ENCODE measurements around the gene OR10H1.
"Not testable (repeated sequence)": the region's sequence is repeated elsewhere in the genome, so short reads cannot be mapped to it uniquely, and the experiment has no call there.

Gene OR10H1, protein sequence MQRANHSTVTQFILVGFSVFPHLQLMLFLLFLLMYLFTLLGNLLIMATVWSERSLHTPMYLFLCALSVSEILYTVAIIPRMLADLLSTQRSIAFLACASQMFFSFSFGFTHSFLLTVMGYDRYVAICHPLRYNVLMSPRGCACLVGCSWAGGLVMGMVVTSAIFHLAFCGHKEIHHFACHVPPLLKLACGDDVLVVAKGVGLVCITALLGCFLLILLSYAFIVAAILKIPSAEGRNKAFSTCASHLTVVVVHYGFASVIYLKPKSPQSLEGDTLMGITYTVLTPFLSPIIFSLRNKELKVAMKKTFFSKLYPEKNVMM

DNA sequence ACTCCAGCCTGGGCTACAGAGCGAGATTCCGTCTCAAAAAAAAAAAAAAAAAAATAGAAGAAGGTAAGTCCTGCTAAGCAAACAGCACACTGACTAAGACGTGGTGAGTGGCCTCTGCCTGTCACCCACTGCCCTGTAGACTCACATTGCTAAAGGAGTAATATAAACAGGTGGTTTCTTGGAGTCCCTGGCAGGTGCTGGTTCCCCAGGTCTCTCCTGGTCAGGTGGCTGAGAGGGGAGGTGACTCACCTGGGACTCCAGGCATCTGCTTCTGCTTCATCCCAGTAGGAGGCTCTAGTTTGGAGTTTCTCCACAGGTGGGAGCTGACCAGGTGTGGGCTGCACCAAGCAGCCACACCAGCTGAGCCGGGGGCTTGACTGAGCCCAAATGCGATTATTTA, at the start of gene OR10H1:
OR10H1 (minus strand) TSS at position 359 of the 400 bp plus-strand sequence. CDS start 7,627 bp downstream, outside the sequence.
- H3K27ac Mint-ChIP-seq (ENCODE audit: low read depth) = no peak within 1 kb of the TSS
- peaks cover 26% of the 10 kb centered on the region for H3K4me1 Mint-ChIP-seq
- no peak for ATAC-seq (replicated peaks; ENCODE audit: extremely low read depth, poor library complexity, severe bottlenecking)
- H3K4me3 Mint-ChIP-seq = no peak within 1 kb of the TSS
- H3K27me3 Mint-ChIP-seq = peaks cover 19% of the 10 kb centered on the region
- peaks cover 2% of the 10 kb centered on the region for H3K36me3 Mint-ChIP-seq (ENCODE audit: insufficient read depth)
- no peaks in the 10 kb centered on the region for H3K9me3 Mint-ChIP-seq
- DNase-seq (ENCODE audit: low spot score in 2 of 2) = no peak

- ATAC-seq (replicated peaks; ENCODE audit: extremely low read depth, poor library complexity, severe bottlenecking) (no peak), DNase-seq (ENCODE audit: low spot score in 2 of 2) (no peak)
- no peak overlapping the region for H3K4me3 Mint-ChIP-seq
- H3K36me3 Mint-ChIP-seq (ENCODE audit: insufficient read depth) = peaks cover 2% of the 10 kb centered on the region
- H3K9me3 Mint-ChIP-seq = no peaks in the 10 kb centered on the region
- H3K4me1 Mint-ChIP-seq = peaks cover 8% of the 10 kb centered on the region
- H3K27ac Mint-ChIP-seq (ENCODE audit: low read depth) = no peak overlapping the region
- peaks cover 19% of the 10 kb centered on the region for H3K27me3 Mint-ChIP-seq
These were observed 49.4 kb upstream of the OR10H1 start for GRCh38 chr19:15864824-15865223.

- peaks cover 10% of the 10 kb centered on the region for H3K27me3 Mint-ChIP-seq
- no peak for ATAC-seq (replicated peaks; ENCODE audit: extremely low read depth, poor library complexity, severe bottlenecking)
- DNase-seq (ENCODE audit: low spot score in 2 of 2) = no peak
These were observed 47.8 kb upstream of the OR10H1 start for GRCh38 chr19:15863272-15863671.

GRCh38 chr19:15862444-15862843, 47.0 kb upstream of the OR10H1 start:
- H3K9me3 Mint-ChIP-seq = no peaks in the 10 kb centered on the region
- no peaks in the 10 kb centered on the region for H3K4me1 Mint-ChIP-seq
- H3K27ac Mint-ChIP-seq (ENCODE audit: low read depth) = no peak overlapping the region
- H3K4me3 Mint-ChIP-seq = no peak overlapping the region
- no peak for DNase-seq (ENCODE audit: low spot score in 2 of 2)
- ATAC-seq (replicated peaks; ENCODE audit: extremely low read depth, poor library complexity, severe bottlenecking) = no peak
- H3K27me3 Mint-ChIP-seq = peaks cover 10% of the 10 kb centered on the region
- H3K36me3 Mint-ChIP-seq (ENCODE audit: insufficient read depth) = peaks cover 2% of the 10 kb centered on the region

More at GRCh38 chr19:15863272-15863671, 47.8 kb upstream of the OR10H1 start:
- Mint-ChIP-seq H3K4me3 (no peak overlapping the region), H3K4me1 (no peaks in the 10 kb centered on the region), H3K36me3 (ENCODE audit: insufficient read depth) (peaks cover 2% of the 10 kb centered on the region), H3K27ac (ENCODE audit: low read depth) (no peak overlapping the region), H3K9me3 (no peaks in the 10 kb centered on the region)

DNA sequence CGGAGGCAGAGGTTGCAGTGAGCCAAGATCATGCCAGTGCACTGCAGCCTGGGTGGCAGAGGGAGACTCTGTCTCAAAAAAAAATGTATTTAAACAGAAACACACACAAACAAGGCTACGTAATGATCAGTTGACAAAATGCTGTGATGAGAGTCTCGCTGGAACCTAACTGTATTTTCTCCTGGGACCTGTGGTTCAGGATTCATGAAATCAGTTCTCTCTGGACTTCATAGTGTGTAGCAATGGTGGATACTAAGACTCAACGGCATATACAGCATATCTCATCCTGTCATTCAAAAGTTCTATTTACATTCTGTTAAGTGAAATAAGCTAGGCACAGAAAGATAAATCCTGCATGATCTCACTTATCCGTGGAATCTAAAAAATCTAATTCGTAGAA, 45.1 kb upstream of the OR10H1 start:
- H3K36me3 Mint-ChIP-seq (ENCODE audit: insufficient read depth) = peaks cover 2% of the 10 kb centered on the region
- no peaks in the 10 kb centered on the region for H3K9me3 Mint-ChIP-seq
- ATAC-seq (replicated peaks; ENCODE audit: extremely low read depth, poor library complexity, severe bottlenecking) (no peak), DNase-seq (ENCODE audit: low spot score in 2 of 2) (no peak)
- no peak overlapping the region for H3K27ac Mint-ChIP-seq (ENCODE audit: low read depth)
- peaks cover 10% of the 10 kb centered on the region for H3K27me3 Mint-ChIP-seq
- no peaks in the 10 kb centered on the region for H3K4me1 Mint-ChIP-seq
- H3K4me3 Mint-ChIP-seq = no peak overlapping the region

DNA sequence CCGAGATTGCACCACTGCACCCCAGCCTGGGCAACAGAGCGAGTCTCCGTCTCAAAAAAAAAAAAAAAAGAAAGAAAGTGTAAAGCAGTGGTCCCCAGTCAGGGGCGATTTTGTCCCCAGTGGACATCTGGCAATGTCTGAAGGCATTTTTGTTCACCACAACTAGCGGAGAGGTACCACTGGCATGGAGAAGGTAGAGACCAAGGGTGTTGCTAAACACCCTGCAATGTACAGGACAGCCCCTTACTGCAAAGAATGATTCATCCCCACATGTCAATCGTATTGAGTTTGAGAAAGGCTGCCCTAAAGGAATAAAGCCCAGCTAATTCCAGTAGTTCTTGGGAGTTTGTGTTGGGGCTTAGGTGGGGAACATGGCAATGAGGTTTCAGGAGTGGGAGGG, 43.7 kb upstream of the OR10H1 start:
- Mint-ChIP-seq H3K4me1 (no peaks in the 10 kb centered on the region), H3K4me3 (no peak overlapping the region)

DNA sequence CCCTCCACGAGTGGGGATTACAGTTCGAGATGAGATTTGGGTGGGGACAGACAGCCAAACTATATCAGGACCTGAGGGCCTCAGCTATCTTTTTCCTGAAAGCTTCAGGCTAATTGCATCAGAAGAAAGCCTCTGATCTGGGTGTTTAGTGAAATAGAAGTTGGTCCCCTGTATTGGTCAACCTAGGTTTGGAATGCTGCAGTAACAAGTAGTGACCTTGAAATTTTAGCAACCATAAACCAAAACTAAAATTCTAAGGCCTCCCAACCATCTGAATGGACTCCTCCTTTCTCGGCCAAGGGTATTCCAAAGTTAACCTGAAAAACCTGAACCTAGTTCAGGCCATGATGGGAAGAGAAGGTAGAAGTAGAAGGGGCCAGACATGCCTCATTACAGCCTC, 34.9 kb upstream of the OR10H1 start:
- no peak for DNase-seq (ENCODE audit: low spot score in 2 of 2)
- Mint-ChIP-seq H3K36me3 (ENCODE audit: insufficient read depth) (no peaks in the 10 kb centered on the region), H3K27me3 (peaks cover 7% of the 10 kb centered on the region), H3K9me3 (no peaks in the 10 kb centered on the region), H3K4me1 (peaks cover 10% of the 10 kb centered on the region), H3K27ac (ENCODE audit: low read depth) (no peak overlapping the region), H3K4me3 (no peak overlapping the region)
- ATAC-seq (replicated peaks; ENCODE audit: extremely low read depth, poor library complexity, severe bottlenecking) = no peak

More for the DNA sequence above, 43.7 kb upstream of the OR10H1 start:
- H3K36me3 Mint-ChIP-seq (ENCODE audit: insufficient read depth) = peaks cover 2% of the 10 kb centered on the region
- no peak for ATAC-seq (replicated peaks; ENCODE audit: extremely low read depth, poor library complexity, severe bottlenecking)
- no peak overlapping the region for H3K27ac Mint-ChIP-seq (ENCODE audit: low read depth)
- no peak for DNase-seq (ENCODE audit: low spot score in 2 of 2)
- peaks cover 10% of the 10 kb centered on the region for H3K27me3 Mint-ChIP-seq
- no peaks in the 10 kb centered on the region for H3K9me3 Mint-ChIP-seq

GRCh38 chr19:15846923-15847322, 31.5 kb upstream of the OR10H1 start:
- Mint-ChIP-seq H3K27me3 (no peaks in the 10 kb centered on the region), H3K4me1 (peaks cover 36% of the 10 kb centered on the region), H3K4me3 (no peak overlapping the region), H3K9me3 (no peaks in the 10 kb centered on the region), H3K27ac (ENCODE audit: low read depth) (no peak overlapping the region), H3K36me3 (ENCODE audit: insufficient read depth) (peaks cover 2% of the 10 kb centered on the region)
- DNase-seq (ENCODE audit: low spot score in 2 of 2) (no peak), ATAC-seq (replicated peaks; ENCODE audit: extremely low read depth, poor library complexity, severe bottlenecking) (no peak)

DNA sequence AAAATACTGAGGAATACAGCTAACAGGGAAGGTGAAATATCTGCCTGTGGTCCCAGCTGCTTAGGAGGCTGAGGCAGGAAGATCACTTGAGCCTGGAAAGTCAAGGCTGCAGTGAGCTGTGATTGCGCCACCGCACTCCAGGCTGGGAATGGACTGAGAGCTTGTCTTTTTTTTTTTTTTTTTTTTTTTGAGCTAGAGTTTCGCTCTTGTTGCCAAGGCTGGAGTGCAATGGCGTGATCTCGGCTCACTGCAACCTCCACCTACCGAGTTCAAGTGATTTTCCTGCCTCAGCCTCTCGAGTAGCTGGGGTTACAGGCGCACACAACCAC, 28.4 kb upstream of the OR10H1 start:
- H3K9me3 Mint-ChIP-seq; H3K36me3 Mint-ChIP-seq (ENCODE audit: insufficient read depth); DNase-seq (ENCODE audit: low spot score in 2 of 2); H3K27me3 Mint-ChIP-seq: not testable (repeated sequence)
- H3K27ac Mint-ChIP-seq (ENCODE audit: low read depth) = peak overlapping the region; percentile 17
- peaks cover 36% of the 10 kb centered on the region for H3K4me1 Mint-ChIP-seq
- ATAC-seq (replicated peaks; ENCODE audit: extremely low read depth, poor library complexity, severe bottlenecking) = peak; percentile 16
- peak overlapping the region; percentile 19 for H3K4me3 Mint-ChIP-seq

- Mint-ChIP-seq H3K9me3 (no peaks in the 10 kb centered on the region), H3K4me1 (peaks cover 36% of the 10 kb centered on the region), H3K36me3 (ENCODE audit: insufficient read depth) (peaks cover 2% of the 10 kb centered on the region), H3K27me3 (no peaks in the 10 kb centered on the region), H3K27ac (ENCODE audit: low read depth) (peak overlapping the region; percentile 17), H3K4me3 (peak overlapping the region; percentile 19)
- ATAC-seq (replicated peaks; ENCODE audit: extremely low read depth, poor library complexity, severe bottlenecking) (no peak), DNase-seq (ENCODE audit: low spot score in 2 of 2) (no peak)
These were observed 27.9 kb upstream of the OR10H1 start for GRCh38 chr19:15843203-15843893.

GRCh38 chr19:15841875-15842569, 26.6 kb upstream of the OR10H1 start:
- Mint-ChIP-seq H3K4me1 (peaks cover 43% of the 10 kb centered on the region), H3K9me3 (no peaks in the 10 kb centered on the region), H3K27ac (ENCODE audit: low read depth) (no peak overlapping the region), H3K4me3 (no peak overlapping the region), H3K27me3 (no peaks in the 10 kb centered on the region), H3K36me3 (ENCODE audit: insufficient read depth) (peaks cover 3% of the 10 kb centered on the region)
- DNase-seq (ENCODE audit: low spot score in 2 of 2) (no peak), ATAC-seq (replicated peaks; ENCODE audit: extremely low read depth, poor library complexity, severe bottlenecking) (no peak)

DNA sequence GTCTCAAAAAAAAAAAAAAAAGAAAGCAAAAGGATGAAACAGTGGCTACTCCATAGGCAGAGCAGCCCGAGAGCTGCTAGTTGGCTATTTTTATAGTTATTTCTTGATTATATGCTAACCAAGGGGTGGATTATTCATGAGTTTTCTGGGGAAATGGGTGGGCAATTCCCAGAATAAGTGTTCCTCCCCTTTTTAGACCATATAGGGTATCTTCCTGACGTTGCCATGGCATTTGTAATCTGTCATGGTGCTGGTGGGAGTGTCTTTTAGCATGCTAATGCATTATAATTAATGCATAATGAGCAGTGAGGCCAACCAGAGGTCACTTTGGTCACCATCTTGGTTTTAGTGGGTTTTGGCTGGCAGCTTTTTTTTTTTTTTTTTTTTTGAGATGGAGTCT, 25.4 kb upstream of the OR10H1 start:
- Mint-ChIP-seq H3K27ac (ENCODE audit: low read depth) (no peak overlapping the region), H3K36me3 (ENCODE audit: insufficient read depth) (peaks cover 11% of the 10 kb centered on the region), H3K4me3 (no peak overlapping the region), H3K9me3 (no peaks in the 10 kb centered on the region), H3K4me1 (peaks cover 45% of the 10 kb centered on the region), H3K27me3 (no peaks in the 10 kb centered on the region)
- DNase-seq (ENCODE audit: low spot score in 2 of 2) = no peak
- ATAC-seq (replicated peaks; ENCODE audit: extremely low read depth, poor library complexity, severe bottlenecking) = no peak

- H3K27me3 Mint-ChIP-seq; ATAC-seq (replicated peaks; ENCODE audit: extremely low read depth, poor library complexity, severe bottlenecking); DNase-seq (ENCODE audit: low spot score in 2 of 2); H3K9me3 Mint-ChIP-seq; H3K27ac Mint-ChIP-seq (ENCODE audit: low read depth); H3K4me3 Mint-ChIP-seq: not testable (repeated sequence)
- Mint-ChIP-seq H3K36me3 (ENCODE audit: insufficient read depth) (peaks cover 11% of the 10 kb centered on the region), H3K4me1 (peaks cover 39% of the 10 kb centered on the region)
These were observed 24.4 kb upstream of the OR10H1 start for GRCh38 chr19:15839888-15840287.
